SU-DHL-6 (cell line): ENCODE measurements around the gene NTN4.

Experiments
- H2AFZ ChIP-seq: fragments of 200-600 bp; sonication (generic); 2 replicates; pipeline ENCODE4 v1.6.1; 2014; ENCODE audit warnings: low read depth, mild to moderate bottlenecking, moderate library complexity, mixed read lengths, antibody characterized with exemption, low read length; ENCODE audit not compliant: severe bottlenecking
- H3F3A ChIP-seq: fragments of 200-600 bp; shearing (Covaris generic); 2 replicates; pipeline ENCODE4 v1.6.0; 2016; ENCODE audit warnings: antibody characterized with exemption, mild to moderate bottlenecking; ENCODE audit not compliant: insufficient read depth
- H3K27ac ChIP-seq: fragments of 200-600 bp; sonication (generic); 2 replicates; pipeline ENCODE4 v1.5.1; 2016; ENCODE audit warnings: low read depth, mild to moderate bottlenecking, low read length, moderate library complexity, mixed read lengths
- H3K27me3 ChIP-seq: fragments of 200-600 bp; sonication (generic), shearing (Covaris generic); 2 replicates; pipeline ENCODE4 v1.6.0; 2014; ENCODE audit warnings: mild to moderate bottlenecking, low read length
- H3K36me3 ChIP-seq: fragments of 200-600 bp; sonication (generic); 2 replicates; pipeline ENCODE4 v1.6.1; 2014; ENCODE audit warnings: mild to moderate bottlenecking, low read length, mixed read lengths
- H3K4me2 ChIP-seq: fragments of 300-600, 200-600 bp; shearing (Covaris generic), sonication (generic); 2 replicates; pipeline ENCODE4 v1.6.0; 2014; ENCODE audit warnings: low read length, low read depth, mild to moderate bottlenecking; ENCODE audit not compliant: poor library complexity, severe bottlenecking
- H3K4me3 ChIP-seq: fragments of 200-600 bp; sonication (generic); 2 replicates; pipeline ENCODE4 v1.5.1; 2014; ENCODE audit warnings: antibody characterized with exemption, low read length, mild to moderate bottlenecking, mixed read lengths; ENCODE audit not compliant: insufficient read depth, poor library complexity, severe bottlenecking
- H3K79me2 ChIP-seq: fragments of 200-600 bp; sonication (generic); 2 replicates; pipeline ENCODE4 v1.6.1; 2014; ENCODE audit warnings: mild to moderate bottlenecking, low read length, moderate library complexity; ENCODE audit not compliant: insufficient read depth
- H3K9ac ChIP-seq: fragments of 200-600 bp; sonication (generic); 2 replicates; pipeline ENCODE4 v1.7.0; 2014; ENCODE audit warnings: mild to moderate bottlenecking, low read length
- H3K9me2 ChIP-seq: fragments of 200-600 bp; sonication (generic); replicated peaks from 2 replicates; pipeline ENCODE4 v1.6.1; 2014; ENCODE audit warnings: low read length; ENCODE audit not compliant: insufficient read depth
- H3K9me3 ChIP-seq: fragments of 200-600 bp; sonication (generic); 2 replicates; pipeline ENCODE4 v1.6.1; 2014; ENCODE audit warnings: low read length, mixed read lengths; ENCODE audit not compliant: insufficient read depth
- H4K20me1 ChIP-seq: fragments of 200-600 bp; sonication (generic); 2 replicates; pipeline ENCODE4 v1.6.1; 2014; ENCODE audit warnings: low read depth, mild to moderate bottlenecking, antibody characterized with exemption, low read length, moderate library complexity, mixed read lengths
- EZH2phosphoT487 ChIP-seq: fragments of 200-600 bp; sonication (generic), shearing (Covaris generic); conservative IDR thresholded peaks from 2 replicates; pipeline ENCODE4 v1.6.1; 2018; ENCODE audit warnings: mild to moderate bottlenecking, antibody characterized with exemption, low read length, moderate library complexity, mixed read lengths
- TF ChIP-seq, protein P1 (sequence below): fragments of 200-600 bp; sonication (generic); IDR thresholded peaks from one replicate; pipeline ENCODE4 v1.5.1; 2017; ENCODE audit warnings: antibody characterized with exemption, mild to moderate bottlenecking, low read length, moderate library complexity; ENCODE audit not compliant: insufficient read depth, poor library complexity, severe bottlenecking

The NTN4 gene

DNA sequence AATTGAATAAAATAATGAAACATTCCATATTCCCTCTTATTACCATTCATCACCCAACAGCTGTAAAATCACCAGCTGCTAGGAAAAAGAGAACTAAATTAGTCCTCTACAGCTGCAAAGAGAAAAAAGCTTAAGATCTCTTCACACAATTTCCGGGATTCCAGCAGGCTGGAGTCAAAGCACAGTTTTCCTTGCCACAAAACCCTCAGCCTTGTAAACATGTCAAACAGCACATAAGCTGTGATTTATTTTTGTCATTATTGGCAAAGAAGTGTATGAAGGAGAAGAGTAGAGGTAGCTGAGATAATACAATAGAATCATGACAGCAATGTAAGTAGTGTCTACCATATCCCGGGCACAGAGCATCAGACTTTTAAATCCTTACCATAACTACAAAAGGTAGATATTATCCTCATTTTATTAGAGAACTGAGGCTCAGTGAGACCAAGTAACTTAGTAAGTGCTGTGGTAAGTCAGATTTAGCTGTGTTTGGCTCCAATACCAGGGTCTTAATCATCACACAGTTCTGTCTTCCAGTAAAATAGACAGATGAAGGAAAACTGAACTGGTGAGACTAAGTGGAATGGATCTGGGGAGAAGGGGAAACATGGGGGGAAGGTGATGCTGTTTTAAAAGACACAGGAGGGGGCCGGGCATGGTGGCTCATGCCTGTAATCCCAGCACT lies 57.3 kb downstream of the NTN4 start:
- Histone ChIP-seq H3K27ac (no peak overlapping the region), H3K9me2 (no peaks in the 10 kb centered on the region), H3K27me3 (no peaks in the 10 kb centered on the region), H3K9ac (no peak overlapping the region), H3K4me2 (no peak overlapping the region), H2AFZ (no peak overlapping the region), H4K20me1 (no peaks in the 10 kb centered on the region), H3K79me2 (no peaks in the 10 kb centered on the region), H3K4me3 (no peak overlapping the region), H3F3A (no peaks in the 10 kb centered on the region), H3K36me3 (no peaks in the 10 kb centered on the region), H3K9me3 (no peaks in the 10 kb centered on the region)
- TF ChIP-seq, protein P1, sequence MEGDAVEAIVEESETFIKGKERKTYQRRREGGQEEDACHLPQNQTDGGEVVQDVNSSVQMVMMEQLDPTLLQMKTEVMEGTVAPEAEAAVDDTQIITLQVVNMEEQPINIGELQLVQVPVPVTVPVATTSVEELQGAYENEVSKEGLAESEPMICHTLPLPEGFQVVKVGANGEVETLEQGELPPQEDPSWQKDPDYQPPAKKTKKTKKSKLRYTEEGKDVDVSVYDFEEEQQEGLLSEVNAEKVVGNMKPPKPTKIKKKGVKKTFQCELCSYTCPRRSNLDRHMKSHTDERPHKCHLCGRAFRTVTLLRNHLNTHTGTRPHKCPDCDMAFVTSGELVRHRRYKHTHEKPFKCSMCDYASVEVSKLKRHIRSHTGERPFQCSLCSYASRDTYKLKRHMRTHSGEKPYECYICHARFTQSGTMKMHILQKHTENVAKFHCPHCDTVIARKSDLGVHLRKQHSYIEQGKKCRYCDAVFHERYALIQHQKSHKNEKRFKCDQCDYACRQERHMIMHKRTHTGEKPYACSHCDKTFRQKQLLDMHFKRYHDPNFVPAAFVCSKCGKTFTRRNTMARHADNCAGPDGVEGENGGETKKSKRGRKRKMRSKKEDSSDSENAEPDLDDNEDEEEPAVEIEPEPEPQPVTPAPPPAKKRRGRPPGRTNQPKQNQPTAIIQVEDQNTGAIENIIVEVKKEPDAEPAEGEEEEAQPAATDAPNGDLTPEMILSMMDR = no peak
- TF ChIP-seq EZH2phosphoT487 = no peak

DNA sequence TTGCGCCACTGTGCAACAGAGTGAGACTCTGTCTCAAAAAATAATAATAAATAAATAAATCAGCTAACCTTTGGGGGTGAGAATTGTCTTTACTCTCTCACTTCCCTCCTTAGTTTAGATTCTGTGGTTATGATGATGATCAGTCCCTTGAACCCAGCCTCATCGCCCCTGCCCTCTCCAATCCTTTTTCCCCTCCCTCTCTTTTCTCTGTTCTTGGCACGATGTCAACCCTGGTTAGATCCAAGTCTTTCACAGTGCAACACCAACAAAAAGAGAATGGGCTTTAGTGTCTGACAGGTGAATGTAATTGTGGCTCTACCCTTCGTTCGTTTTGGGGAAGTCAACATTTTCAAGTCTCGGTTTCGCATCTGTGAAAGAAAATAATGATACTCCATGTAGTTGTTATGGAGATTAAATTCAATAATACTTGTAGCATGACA lies 59.0 kb downstream of the NTN4 start:
- TF ChIP-seq, protein P1 = no peak
- TF ChIP-seq EZH2phosphoT487 = no peak
- Histone ChIP-seq H3K9me2 (no peaks in the 10 kb centered on the region), H4K20me1 (no peaks in the 10 kb centered on the region), H3K9ac (no peak overlapping the region), H2AFZ (no peak overlapping the region), H3K36me3 (no peaks in the 10 kb centered on the region), H3K79me2 (no peaks in the 10 kb centered on the region), H3K4me3 (no peak overlapping the region), H3K9me3 (no peaks in the 10 kb centered on the region), H3F3A (no peaks in the 10 kb centered on the region), H3K27me3 (no peaks in the 10 kb centered on the region), H3K27ac (no peak overlapping the region), H3K4me2 (no peak overlapping the region)

DNA sequence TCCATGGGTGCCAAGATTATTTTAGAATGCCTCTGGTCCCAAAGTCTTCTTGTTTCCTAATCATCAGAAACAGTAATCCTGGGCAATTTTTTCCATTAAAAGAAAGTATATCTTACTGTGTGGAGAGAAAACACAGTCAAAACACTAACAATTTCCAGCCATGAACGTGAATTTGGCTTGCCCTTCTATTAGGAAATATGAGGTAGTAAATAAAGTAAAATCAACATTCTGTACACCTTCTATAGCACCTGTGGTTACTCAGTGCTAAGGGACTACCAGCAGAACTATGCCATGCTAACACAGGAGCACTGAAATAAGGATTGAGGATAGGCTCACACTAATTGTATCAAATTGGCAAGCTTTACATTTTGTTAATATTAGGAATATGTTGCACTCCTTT lies 60.1 kb downstream of the NTN4 start:
- Histone ChIP-seq H3K9me2 (no peaks in the 10 kb centered on the region), H3K36me3 (no peaks in the 10 kb centered on the region), H3K79me2 (no peaks in the 10 kb centered on the region), H3K4me2 (no peak overlapping the region), H3K4me3 (no peak overlapping the region), H3F3A (no peaks in the 10 kb centered on the region), H3K9me3 (no peaks in the 10 kb centered on the region), H3K27ac (no peak overlapping the region), H2AFZ (no peak overlapping the region), H4K20me1 (no peaks in the 10 kb centered on the region), H3K9ac (no peak overlapping the region), H3K27me3 (no peaks in the 10 kb centered on the region)
- TF ChIP-seq EZH2phosphoT487 = no peak
- TF ChIP-seq, protein P1 = no peak
